ENCODE data around the gene PTPRU.

DNA sequence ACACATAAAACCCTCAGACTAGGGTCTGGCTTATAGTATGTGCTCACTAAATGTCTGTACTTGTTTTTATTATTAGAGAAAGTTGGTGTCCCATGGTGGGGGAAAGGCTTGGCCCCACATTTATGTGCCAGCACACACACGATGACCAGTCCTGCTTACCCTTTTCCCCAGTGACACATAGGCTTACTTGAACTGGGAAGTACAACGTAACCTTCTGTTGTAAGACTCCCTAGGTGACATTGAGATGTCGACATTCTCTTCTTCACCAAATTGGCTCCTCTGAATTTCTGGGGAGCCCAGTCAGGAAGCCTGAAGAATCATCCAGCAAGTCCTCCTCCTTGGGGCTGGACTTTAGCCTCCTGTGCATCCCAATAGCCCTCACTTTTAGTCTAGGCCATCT lies 3.9 kb upstream of the PTPRU start:
- TF ChIP-seq, protein P1, sequence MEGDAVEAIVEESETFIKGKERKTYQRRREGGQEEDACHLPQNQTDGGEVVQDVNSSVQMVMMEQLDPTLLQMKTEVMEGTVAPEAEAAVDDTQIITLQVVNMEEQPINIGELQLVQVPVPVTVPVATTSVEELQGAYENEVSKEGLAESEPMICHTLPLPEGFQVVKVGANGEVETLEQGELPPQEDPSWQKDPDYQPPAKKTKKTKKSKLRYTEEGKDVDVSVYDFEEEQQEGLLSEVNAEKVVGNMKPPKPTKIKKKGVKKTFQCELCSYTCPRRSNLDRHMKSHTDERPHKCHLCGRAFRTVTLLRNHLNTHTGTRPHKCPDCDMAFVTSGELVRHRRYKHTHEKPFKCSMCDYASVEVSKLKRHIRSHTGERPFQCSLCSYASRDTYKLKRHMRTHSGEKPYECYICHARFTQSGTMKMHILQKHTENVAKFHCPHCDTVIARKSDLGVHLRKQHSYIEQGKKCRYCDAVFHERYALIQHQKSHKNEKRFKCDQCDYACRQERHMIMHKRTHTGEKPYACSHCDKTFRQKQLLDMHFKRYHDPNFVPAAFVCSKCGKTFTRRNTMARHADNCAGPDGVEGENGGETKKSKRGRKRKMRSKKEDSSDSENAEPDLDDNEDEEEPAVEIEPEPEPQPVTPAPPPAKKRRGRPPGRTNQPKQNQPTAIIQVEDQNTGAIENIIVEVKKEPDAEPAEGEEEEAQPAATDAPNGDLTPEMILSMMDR (IDR thresholded peaks at IDR 0.05) = no peak
- no peak for TF ChIP-seq POLR2AphosphoS5 (IDR thresholded peaks at IDR 0.05)
- TF ChIP-seq POLR2A (IDR thresholded peaks at IDR 0.05) = no peak
- TF ChIP-seq EP300 (IDR thresholded peaks at IDR 0.05) = no peak

Data from upper lobe of left lung (tissue), 4 donors.